Fibroblast of mammary gland (primary cell): ENCODE data around the gene TSC22D2.
"Not testable (repeated sequence)": the region's sequence is repeated elsewhere in the genome, so short reads cannot be mapped to it uniquely, and the experiment has no call there.

Experiments
- DNase-seq: peaks from one replicate; pipeline ENCODE4 v3.0.0-alpha.2; 2010; ENCODE audit warnings: low read depth
- H3K4me3 ChIP-seq: 2 replicates; pipeline ENCODE4 v1.5.1; 2011; ENCODE audit warnings: low read depth, mild to moderate bottlenecking, low read length, moderate library complexity; ENCODE audit not compliant: control insufficient read depth
- TF ChIP-seq, protein P1 (sequence below): conservative IDR thresholded peaks from 2 replicates; pipeline ENCODE4 v1.5.1; 2011; ENCODE audit warnings: low read depth, low read length, inconsistent platforms; ENCODE audit not compliant: control insufficient read depth, insufficient read depth

The TSC22D2 gene

DNA sequence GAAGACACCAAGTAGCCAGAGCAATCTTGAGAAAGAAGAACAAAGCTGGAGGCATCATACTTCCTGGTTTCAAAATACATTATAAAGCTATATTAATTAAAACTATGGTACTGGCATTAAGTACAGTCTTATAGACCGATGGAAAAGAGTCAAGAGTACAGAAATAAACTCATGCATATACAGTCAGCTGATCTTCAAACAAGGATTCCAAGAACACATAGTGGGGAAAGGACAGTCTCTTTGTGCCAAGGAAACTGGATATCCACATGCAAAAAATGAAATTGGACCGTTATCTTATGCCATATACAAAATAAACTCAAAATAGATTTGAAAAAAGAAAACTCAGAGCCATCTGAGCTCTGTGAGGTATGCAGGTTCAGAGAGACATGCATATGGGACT, 80.8 kb downstream of the TSC22D2 start:
- TF ChIP-seq, protein P1, sequence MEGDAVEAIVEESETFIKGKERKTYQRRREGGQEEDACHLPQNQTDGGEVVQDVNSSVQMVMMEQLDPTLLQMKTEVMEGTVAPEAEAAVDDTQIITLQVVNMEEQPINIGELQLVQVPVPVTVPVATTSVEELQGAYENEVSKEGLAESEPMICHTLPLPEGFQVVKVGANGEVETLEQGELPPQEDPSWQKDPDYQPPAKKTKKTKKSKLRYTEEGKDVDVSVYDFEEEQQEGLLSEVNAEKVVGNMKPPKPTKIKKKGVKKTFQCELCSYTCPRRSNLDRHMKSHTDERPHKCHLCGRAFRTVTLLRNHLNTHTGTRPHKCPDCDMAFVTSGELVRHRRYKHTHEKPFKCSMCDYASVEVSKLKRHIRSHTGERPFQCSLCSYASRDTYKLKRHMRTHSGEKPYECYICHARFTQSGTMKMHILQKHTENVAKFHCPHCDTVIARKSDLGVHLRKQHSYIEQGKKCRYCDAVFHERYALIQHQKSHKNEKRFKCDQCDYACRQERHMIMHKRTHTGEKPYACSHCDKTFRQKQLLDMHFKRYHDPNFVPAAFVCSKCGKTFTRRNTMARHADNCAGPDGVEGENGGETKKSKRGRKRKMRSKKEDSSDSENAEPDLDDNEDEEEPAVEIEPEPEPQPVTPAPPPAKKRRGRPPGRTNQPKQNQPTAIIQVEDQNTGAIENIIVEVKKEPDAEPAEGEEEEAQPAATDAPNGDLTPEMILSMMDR: no peak
- H3K4me3 ChIP-seq: no peak overlapping the region
- no peak for DNase-seq

DNA sequence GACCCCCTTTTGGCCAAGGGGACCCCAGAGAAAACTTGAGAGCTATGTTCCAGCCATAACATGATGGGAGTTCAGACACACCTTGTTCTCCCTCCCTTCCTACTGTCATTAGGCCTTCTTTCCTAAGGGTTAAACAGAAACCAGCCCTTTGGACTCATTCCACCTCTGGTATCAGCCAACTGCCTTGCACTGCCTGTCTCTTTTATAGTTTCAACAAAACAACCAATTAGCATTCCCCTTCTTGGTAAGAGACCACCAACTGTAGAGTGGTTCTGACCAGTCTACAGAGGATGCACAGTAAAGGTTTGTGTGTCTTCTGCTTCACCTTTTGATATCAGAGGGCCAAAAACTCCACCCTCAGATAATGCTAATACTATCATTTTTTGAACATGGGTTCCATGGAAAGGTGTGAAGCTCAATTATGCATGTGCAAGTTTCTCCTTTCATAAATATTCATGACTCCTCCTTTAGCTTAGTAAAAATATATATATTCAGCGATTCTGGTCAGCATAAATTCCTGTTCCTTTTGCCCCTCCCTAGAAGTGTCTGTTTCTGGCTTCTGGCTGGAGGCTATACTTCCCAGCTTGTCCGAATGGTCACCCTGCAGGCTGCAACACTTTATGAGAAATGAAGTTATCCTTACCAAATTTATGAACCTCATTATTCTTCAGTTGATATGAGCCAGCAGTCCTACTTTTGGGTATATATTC, 82.3 kb downstream of the TSC22D2 start:
- TF ChIP-seq, protein P1: no peak

DNA sequence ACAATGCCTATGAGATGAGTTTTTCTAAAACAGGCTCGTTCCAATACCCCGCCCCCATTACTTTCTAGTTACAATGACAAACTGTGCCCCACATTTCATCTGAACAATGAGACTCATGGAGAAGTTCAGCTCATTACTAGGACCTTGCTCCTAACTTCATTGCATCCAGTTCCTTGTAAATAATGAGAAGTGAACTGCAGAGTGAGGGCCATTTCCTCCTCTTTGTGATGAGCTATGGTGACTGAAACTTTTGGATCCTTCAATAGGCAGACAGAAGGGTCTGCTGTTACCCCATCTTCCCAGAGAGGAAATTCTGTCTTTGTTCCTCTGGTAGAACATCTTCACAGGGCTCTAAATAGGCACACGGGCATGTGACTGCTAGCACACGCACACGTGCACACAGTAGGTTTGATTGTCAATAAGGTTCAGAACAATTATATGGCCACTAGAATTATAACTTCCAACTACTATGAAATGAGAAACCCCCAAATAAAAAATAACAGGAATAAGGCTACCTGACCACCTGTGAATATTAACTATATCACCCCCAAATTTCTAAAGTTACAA, 86.4 kb downstream of the TSC22D2 start:
- TF ChIP-seq, protein P1: no peak
- no peak for DNase-seq

More for the DNA sequence above, 82.3 kb downstream of the TSC22D2 start:
- DNase-seq: no peak
- H3K4me3 ChIP-seq: no peak overlapping the region

DNA sequence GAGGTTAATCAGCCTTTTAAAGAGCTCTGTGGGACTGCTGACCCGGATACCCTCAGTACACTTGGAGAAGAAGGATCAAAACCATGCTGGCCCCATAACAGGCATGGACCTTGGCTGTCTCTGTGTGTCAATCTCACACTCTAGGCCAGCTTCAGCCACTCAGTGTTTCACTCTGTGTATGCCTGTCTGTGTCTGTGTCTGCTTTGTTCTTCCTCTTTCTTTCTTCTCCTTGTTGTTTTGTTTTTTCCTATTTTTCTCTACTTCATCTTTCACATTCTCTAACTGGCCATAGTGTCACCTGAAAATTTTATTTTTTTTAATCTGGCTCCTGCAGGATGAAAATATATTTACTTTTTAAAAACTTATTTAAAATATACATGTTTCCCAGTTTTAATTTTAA, 87.1 kb downstream of the TSC22D2 start:
- H3K4me3 ChIP-seq: no peak overlapping the region
- no peak for DNase-seq
- TF ChIP-seq, protein P1: no peak

More for the DNA sequence above, 86.4 kb downstream of the TSC22D2 start:
- no peak overlapping the region for H3K4me3 ChIP-seq

DNA sequence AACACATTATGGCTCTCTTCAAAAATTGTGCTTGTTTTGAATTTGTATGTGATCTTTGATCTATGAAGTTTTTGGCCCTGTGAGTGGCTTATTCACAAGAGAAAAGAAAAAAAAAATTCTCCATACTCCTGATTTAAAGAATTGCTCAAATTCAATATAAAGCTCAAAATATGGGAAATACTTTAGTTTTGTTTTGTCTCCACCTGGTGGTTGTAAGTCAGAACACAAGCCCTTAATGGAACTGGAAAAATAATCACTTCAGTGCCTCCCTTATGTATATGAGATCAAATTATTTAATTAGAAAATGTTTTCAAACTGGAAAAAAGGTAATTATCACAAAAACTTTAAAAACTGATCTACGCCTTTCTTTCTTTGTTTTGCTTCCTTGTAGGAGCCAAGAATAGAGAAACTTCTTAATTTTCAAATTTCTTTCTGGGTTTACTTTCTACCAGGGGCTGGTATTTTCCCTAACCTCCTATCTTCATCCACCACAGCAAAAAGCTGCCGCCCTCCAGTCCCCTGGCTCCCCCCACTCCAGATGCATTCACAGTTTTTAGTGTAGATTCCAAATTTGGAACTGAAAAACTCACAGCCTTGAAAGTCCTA, 87.6 kb downstream of the TSC22D2 start:
- peak; percentile 68 for DNase-seq
- TF ChIP-seq, protein P1: peak; percentile 72
- H3K4me3 ChIP-seq: no peak overlapping the region

DNA sequence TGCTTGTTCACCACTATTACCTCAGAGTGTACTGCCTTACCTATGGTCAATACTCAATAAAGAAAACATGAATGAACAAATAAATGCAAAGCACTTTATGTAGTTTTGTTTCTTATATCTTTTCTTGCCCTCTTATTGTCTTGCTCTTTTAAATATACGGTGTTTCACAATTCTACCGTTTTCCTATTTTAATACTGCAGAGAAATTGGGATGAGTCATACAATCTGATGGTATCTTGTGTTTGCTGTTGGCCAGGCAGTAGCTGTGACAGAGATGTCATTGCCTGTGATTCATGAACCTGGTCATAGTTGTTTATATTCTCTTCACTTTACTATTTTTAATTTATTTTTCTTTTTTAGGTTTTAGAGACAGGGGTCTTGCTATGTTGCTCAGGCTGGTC, 89.9 kb downstream of the TSC22D2 start:
- H3K4me3 ChIP-seq: no peak overlapping the region
- TF ChIP-seq, protein P1: no peak
- peak; percentile 65 for DNase-seq

DNA sequence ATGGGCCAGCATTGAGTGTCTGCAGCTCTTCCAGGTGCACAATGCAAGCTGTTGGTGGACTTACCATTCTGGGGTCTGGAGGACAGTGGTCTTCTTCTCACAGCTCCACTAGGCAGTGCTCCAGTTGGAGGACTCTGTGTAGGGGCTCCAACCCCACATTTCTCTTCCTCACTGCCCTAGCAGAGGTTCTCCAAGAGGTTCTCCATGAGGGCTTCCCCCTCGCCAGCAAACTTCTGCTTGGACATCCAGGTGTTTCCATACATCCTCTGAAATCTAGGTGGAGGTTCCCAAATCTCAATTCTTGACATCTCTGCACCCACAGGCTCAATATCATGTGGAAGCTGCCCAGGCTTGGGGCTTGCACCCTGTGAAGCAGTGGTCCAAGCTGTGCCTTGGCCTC, 92.9 kb downstream of the TSC22D2 start:
- not testable (repeated sequence) for H3K4me3 ChIP-seq, DNase-seq
